Endodermal cell (in vitro differentiated cells): Measurements from ENCODE around the gene BAMBI. TPM values are rescaled to one million over a fixed set of nuclear protein-coding genes. Genes with fewer than 3 reads are reported as not detected.

Experiments
- DNase-seq: peaks from one replicate; pipeline ENCODE4 v3.0.0-alpha.2; 2017
- H3K27ac ChIP-seq: 2 replicates; pipeline ENCODE4 v1.5.1; 2013; ENCODE audit warnings: mild to moderate bottlenecking, low read depth, low read length, moderate library complexity
- H3K27me3 ChIP-seq: 2 replicates; pipeline ENCODE4 v1.6.1; 2013; ENCODE audit warnings: mild to moderate bottlenecking, low read length, moderate library complexity; ENCODE audit not compliant: insufficient read depth, control insufficient read depth, poor library complexity, severe bottlenecking
- H3K36me3 ChIP-seq: 2 replicates; pipeline ENCODE4 v1.7.0; 2013; ENCODE audit warnings: mild to moderate bottlenecking, low read length, moderate library complexity; ENCODE audit not compliant: control insufficient read depth, insufficient read depth
- H3K4me1 ChIP-seq: one replicate; pipeline ENCODE4 v1.7.0; 2013; ENCODE audit warnings: low read length; ENCODE audit not compliant: control insufficient read depth, insufficient read depth
- H3K4me3 ChIP-seq: 2 replicates; pipeline ENCODE4 v1.5.1; 2013; ENCODE audit warnings: mild to moderate bottlenecking, low read length, moderate library complexity
- H3K9ac ChIP-seq: 2 replicates; pipeline ENCODE4 v1.6.1; 2013; ENCODE audit warnings: mild to moderate bottlenecking, low read length, moderate library complexity; ENCODE audit not compliant: poor library complexity, severe bottlenecking; ENCODE audit errors: extremely low read depth
- H3K9me3 ChIP-seq: 2 replicates; pipeline ENCODE4 v1.6.1; 2013; ENCODE audit warnings: mild to moderate bottlenecking, low read length, moderate library complexity; ENCODE audit not compliant: control insufficient read depth
- H3K27ac Mint-ChIP-seq: 2 replicates; pipeline ENCODE4 v1.8.0; 2020; ENCODE audit warnings: mixed read lengths
- H3K27me3 Mint-ChIP-seq: 2 replicates; pipeline ENCODE4 v1.8.0; 2021; ENCODE audit warnings: mild to moderate bottlenecking, mixed read lengths; ENCODE audit not compliant: insufficient read depth
- H3K36me3 Mint-ChIP-seq: 2 replicates; pipeline ENCODE4 v1.8.0; 2020; ENCODE audit warnings: low read depth, mixed read lengths
- H3K4me1 Mint-ChIP-seq: 2 replicates; pipeline ENCODE4 v1.8.0; 2020; ENCODE audit warnings: mixed read lengths
- H3K4me3 Mint-ChIP-seq: 2 replicates; pipeline ENCODE4 v1.8.0; 2020; ENCODE audit warnings: mild to moderate bottlenecking, moderate library complexity, mixed read lengths
- H3K9me3 Mint-ChIP-seq: 2 replicates; pipeline ENCODE4 v1.8.0; 2020; ENCODE audit warnings: mild to moderate bottlenecking, mixed read lengths
- CTCF ChIP-seq: fragments of 200-600 bp; sonication (generic); conservative IDR thresholded peaks from 2 replicates; pipeline ENCODE4 v1.5.0; 2021; ENCODE audit warnings: antibody characterized with exemption, mild to moderate bottlenecking
- WGBS, 2 experiments: methylation state at CpG; one replicate each; pipeline versions ENCODE4 v1.1.5 to v1.1.7; 2013; ENCODE audit warnings: missing lambda C conversion rate in 2 of 2, mixed read lengths in 1 of 2; ENCODE audit not compliant: insufficient coverage in 1 of 2, insufficient read length in 1 of 2; 5-methylcytosine and 5-hydroxymethylcytosine counted together
- total RNA-seq, 2 donors: library from RNA; stranded (reverse); fragmentation: NEBNext Ultra II Directional in 1 of 2; extraction: Animal tissue kit (Norgen Biotek cat#: 25700) in 1 of 2; gene quantifications; 2 replicates in 1 of 2; 3 replicates in 1 of 2; pipeline ENCODE4 v1.2.1, GENCODE V29; 2021

BAMBI gene
- total RNA-seq, 2 donors from 2014 or later = 41.4 to 49.2 TPM

- no peaks in the 10 kb centered on the region for H3K36me3 ChIP-seq
- H3K4me1 ChIP-seq = peaks cover 3% of the 10 kb centered on the region
- H3K27ac ChIP-seq = no peak overlapping the region
- H3K9me3 ChIP-seq = no peaks in the 10 kb centered on the region
- Mint-ChIP-seq H3K27ac (no peak overlapping the region), H3K4me3 (no peak overlapping the region), H3K27me3 (peaks cover 3% of the 10 kb centered on the region), H3K36me3 (no peaks in the 10 kb centered on the region), H3K9me3 (no peaks in the 10 kb centered on the region), H3K4me1 (peaks cover 9% of the 10 kb centered on the region)
- no peak overlapping the region for H3K4me3 ChIP-seq
- no peak overlapping the region for H3K9ac ChIP-seq
- H3K27me3 ChIP-seq = no peaks in the 10 kb centered on the region
- 93 to 95% methylated on average over 4 to 5 of the region's 5 CpGs for WGBS, 2 experiments
- DNase-seq = no peak
- TF ChIP-seq CTCF = no peak
Observed at GRCh38 chr10:28631896-28632583, 45.3 kb upstream of the BAMBI start.

GRCh38 chr10:28632584-28632945 lies 44.8 kb upstream of the BAMBI start:
- Histone ChIP-seq H3K9me3 (no peaks in the 10 kb centered on the region), H3K4me1 (peaks cover 3% of the 10 kb centered on the region), H3K27me3 (no peaks in the 10 kb centered on the region), H3K4me3 (no peak overlapping the region), H3K9ac (no peak overlapping the region), H3K36me3 (no peaks in the 10 kb centered on the region), H3K27ac (no peak overlapping the region)
- WGBS, 2 experiments = 96 to 100% methylated on average over 1 of the region's 1 CpG
- no peak overlapping the region for H3K27ac Mint-ChIP-seq
- H3K4me1 Mint-ChIP-seq = peaks cover 9% of the 10 kb centered on the region
- H3K27me3 Mint-ChIP-seq = peaks cover 3% of the 10 kb centered on the region
- H3K9me3 Mint-ChIP-seq = no peaks in the 10 kb centered on the region
- TF ChIP-seq CTCF = no peak
- no peak for DNase-seq
- H3K4me3 Mint-ChIP-seq = no peak overlapping the region
- H3K36me3 Mint-ChIP-seq = no peaks in the 10 kb centered on the region

- Mint-ChIP-seq H3K9me3 (no peaks in the 10 kb centered on the region), H3K36me3 (no peaks in the 10 kb centered on the region), H3K4me3 (no peak overlapping the region), H3K27me3 (peaks cover 3% of the 10 kb centered on the region), H3K4me1 (peaks cover 3% of the 10 kb centered on the region), H3K27ac (no peak overlapping the region)
- WGBS, 2 experiments = 93 to 97% methylated on average over 4 to 6 of the region's 6 CpGs
- Histone ChIP-seq H3K27me3 (no peaks in the 10 kb centered on the region), H3K4me3 (no peak overlapping the region), H3K36me3 (no peaks in the 10 kb centered on the region), H3K9me3 (no peaks in the 10 kb centered on the region), H3K9ac (no peak overlapping the region), H3K4me1 (no peaks in the 10 kb centered on the region), H3K27ac (no peak overlapping the region)
- no peak for TF ChIP-seq CTCF
- no peak for DNase-seq
Observed at GRCh38 chr10:28633750-28634149, 43.6 kb upstream of the BAMBI start.
